Activated CD4-positive, CD25-positive, alpha-beta regulatory T cell (primary cell): Measurements from ENCODE around the gene IRF6.
"Not testable (repeated sequence)": the region's sequence is repeated elsewhere in the genome, so short reads cannot be mapped to it uniquely, and the experiment has no call there.

ENCODE experiments used
- DNase-seq, 4 experiments: peaks; one replicate each; lab custom pipeline; 2025; lab: John Stamatoyannopoulos, UW

Gene IRF6

GRCh38 chr1:209823143-209824041 is 17.4 kb upstream of the IRF6 start:
- no peak for DNase-seq

DNA sequence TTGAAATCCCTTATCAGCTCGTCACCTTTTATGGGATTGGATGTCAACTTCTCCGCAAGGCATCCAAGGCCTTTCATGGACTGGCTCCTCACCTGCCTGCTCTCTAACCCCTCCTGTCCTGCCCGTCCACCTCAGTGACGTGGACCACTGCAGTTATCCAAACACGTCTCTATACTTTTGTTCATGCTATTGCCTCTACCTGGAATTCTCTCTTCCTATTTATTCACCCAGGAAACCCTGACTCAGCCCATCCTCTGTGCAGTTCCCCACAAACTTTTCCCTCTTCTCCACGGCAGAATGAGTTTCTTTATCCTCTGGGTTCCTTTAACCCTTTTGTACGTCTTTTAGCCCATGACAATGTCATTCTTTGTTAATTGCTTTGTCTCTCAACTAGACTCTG is 16.8 kb upstream of the IRF6 start:
- DNase-seq = no peak

GRCh38 chr1:209820986-209821385 is 15.0 kb upstream of the IRF6 start:
- DNase-seq = no peak

GRCh38 chr1:209819058-209819457 is 13.1 kb upstream of the IRF6 start:
- DNase-seq = no peak

DNA sequence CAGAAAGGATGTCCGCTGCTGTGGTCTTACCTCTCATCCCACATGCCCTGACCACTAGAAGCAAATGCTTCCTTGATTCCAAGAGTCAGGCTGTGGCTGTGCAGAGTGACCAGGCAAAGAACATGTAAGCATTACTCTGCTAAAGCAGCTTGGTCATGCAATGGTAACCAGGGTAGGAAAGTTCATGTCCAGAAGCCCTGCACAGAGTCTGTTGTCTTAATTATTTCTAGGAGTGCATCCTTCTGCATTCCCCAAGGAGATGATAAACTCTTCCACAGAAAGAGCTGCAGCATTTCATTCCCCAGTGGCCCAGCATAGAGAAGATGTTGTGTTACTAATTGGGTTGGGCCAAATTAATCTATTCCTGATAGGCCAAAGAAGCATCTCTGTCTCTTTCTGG is 11.7 kb upstream of the IRF6 start:
- no peak for DNase-seq

- DNase-seq = no peak
These were observed 11.0 kb upstream of the IRF6 start for GRCh38 chr1:209816923-209817322.

DNA sequence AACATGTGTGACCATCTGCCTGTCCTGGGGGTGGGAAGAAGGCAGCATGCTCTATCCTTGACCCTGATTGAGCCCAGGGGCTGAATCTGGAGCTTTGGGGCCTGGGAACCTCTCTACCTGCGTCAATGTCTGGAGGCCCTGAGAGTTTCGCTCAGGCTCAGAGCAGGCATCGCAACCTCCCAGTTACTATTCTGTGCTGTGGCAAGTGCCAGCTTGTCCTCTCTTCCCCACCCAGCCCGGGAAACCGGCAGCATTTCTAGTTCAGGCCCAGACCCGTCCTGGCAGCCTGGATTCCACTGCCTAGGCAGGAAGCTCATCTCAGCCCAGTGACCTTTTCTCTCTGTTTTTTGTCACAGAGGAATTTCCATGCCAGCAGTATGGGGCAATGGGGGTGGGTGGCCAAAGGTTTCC is 10.0 kb upstream of the IRF6 start:
- DNase-seq = no peak

GRCh38 chr1:209815490-209815889 is 9.5 kb upstream of the IRF6 start:
- no peak for DNase-seq

DNA sequence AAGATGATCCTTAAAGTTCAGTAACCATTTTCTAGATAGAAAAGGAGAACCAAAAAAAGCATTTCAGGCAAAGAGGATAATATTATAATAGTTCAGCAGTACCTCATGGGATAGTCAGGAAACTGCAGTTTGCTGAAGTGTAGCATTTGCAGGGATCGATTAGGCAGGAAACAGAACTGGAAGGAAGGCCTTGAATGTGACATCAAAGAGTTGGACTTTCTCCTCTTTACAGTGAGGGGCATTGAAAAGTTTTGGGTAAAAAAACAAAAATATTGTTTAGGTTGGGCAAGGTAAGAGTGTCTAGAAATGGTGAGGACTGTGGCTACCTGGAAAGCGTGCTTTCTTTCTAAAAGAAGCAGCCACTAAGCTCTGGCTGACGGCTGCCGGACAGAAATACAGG is 8.0 kb upstream of the IRF6 start:
- DNase-seq = no peak

- DNase-seq = no peak
These were observed 4.8 kb upstream of the IRF6 start for GRCh38 chr1:209810783-209811182.

DNA sequence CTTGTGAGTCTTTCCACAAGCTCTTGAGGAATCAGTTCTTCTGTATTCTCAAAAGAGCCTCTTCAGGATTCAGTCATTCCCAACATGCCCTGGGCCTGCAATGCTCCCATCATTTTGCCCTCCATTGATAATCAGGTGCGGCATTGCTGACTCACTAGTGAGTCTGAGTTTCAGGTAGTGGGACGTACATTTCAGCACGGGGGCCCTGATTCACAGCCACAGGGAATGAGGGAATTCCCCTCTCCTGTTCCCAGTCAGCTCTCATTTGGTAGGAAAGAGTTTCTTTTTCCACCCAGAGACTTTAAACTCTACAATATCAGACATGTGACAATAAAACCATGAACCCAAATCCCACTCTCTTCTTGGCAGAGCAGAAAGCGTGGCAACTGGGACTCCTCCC is 3.7 kb upstream of the IRF6 start:
- no peak for DNase-seq

GRCh38 chr1:209808059-209808581 is 2.2 kb upstream of the IRF6 start:
- DNase-seq = no peak

DNA sequence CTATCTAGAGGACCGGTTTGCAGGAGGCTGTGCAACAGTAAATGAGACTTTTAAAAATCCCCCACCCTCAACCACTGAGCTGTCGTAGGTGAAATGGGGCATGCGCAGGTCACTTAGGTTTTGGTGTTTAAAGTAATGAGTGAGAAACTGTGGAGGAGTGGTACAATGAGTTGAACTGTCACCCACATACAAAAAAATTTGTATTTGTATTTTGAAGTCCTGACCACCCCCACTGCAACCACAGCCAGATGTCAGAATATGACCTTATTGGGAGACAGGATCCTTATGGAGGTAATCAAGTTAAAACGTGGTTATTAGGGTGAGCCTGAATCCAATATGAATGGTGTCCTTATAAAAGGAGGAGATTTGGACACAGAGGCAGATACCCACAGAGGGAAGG is 1.6 kb upstream of the IRF6 start:
- DNase-seq = no peak

- DNase-seq = no peak
These were observed 581 bp downstream of the IRF6 start for GRCh38 chr1:209805341-209805781.

DNA sequence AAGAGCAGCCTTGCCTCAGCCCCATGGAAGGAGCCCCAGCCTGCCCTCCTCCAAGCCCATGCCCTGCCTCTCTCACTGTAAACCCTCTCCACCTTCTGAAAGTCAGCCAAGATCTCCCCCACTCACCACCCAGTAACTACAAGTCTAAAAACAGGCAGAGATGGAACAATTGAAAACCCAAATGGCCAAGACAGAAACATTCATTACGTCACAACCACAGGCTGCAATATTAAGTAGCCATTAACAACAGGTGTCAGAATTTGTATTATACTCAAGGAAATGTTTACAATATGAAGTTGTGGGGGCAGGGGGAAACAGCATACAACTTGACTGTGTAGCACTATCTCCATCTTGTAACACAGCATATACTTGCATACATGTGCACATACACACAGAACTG is 2.4 kb downstream of the IRF6 start:
- DNase-seq = no peak

DNA sequence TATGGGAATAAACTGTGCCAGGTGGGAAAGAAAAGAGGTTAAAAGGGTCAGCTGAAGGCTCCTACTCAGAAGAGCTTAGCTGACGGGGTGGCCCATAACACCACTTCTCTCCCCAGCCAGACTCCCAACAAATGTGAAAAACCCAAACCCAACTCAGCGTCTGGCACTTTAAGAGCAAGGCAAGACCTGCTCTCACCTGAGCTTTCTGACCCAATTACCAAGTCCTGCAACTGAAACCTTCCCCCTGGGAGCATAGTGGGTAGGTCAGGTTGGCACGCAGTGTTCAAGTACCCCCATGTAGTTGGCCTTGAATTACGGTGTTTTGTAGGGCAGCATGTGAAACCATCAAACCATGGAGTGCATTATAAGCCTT is 3.2 kb downstream of the IRF6 start:
- DNase-seq = no peak

- DNase-seq = no peak
These were observed 3.7 kb downstream of the IRF6 start for GRCh38 chr1:209802117-209802779.

GRCh38 chr1:209800984-209801834 is 4.7 kb downstream of the IRF6 start:
- no peak for DNase-seq

GRCh38 chr1:209797978-209798639 is 7.8 kb downstream of the IRF6 start:
- no peak for DNase-seq

DNA sequence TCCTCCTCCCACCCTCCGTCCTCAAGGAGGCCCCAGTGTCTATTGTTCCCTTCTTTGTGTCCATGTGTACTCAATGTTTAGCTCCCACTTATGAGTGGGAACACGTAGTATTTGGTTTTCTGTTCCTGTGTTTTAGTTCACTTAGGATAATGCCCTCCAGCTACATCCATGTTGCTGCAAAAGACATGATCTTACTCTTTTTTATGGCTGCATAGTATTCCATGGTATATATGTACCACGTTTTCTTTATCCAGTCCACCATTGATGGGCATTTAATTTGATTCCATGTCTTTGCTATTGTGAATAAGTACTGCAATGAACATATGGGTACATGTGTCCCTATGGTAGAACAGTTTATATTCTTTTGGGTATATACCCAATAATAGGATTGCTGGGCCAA is 12.2 kb downstream of the IRF6 start:
- DNase-seq = not testable (repeated sequence)

- DNase-seq = no peak
These were observed 14.0 kb downstream of the IRF6 start for GRCh38 chr1:209791920-209792319.
